ENCODE results near the gene PDLIM4.

DNA sequence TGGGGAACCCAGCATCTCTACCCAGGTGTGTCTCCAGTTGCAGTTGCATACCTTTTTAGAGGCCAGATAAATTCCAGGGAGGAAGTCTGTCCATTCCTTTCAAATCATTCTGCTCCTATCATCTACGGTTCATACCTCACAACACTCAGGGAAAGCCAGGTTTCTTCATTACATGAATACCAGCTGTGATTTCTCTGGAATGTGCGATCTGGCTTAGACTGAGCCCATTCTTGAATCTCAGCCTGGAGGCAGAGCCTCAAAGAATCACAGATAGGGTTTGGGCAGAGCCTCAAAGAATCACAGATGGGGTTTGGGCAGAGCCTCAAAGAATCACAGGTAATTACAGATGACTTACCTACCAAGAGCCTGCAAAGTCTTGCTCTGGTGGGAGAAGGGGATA is 37.0 kb upstream of the PDLIM4 start:
- TF ChIP-seq, protein P1, sequence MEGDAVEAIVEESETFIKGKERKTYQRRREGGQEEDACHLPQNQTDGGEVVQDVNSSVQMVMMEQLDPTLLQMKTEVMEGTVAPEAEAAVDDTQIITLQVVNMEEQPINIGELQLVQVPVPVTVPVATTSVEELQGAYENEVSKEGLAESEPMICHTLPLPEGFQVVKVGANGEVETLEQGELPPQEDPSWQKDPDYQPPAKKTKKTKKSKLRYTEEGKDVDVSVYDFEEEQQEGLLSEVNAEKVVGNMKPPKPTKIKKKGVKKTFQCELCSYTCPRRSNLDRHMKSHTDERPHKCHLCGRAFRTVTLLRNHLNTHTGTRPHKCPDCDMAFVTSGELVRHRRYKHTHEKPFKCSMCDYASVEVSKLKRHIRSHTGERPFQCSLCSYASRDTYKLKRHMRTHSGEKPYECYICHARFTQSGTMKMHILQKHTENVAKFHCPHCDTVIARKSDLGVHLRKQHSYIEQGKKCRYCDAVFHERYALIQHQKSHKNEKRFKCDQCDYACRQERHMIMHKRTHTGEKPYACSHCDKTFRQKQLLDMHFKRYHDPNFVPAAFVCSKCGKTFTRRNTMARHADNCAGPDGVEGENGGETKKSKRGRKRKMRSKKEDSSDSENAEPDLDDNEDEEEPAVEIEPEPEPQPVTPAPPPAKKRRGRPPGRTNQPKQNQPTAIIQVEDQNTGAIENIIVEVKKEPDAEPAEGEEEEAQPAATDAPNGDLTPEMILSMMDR (conservative IDR thresholded peaks at IDR 0.05 in 1 of 2, IDR thresholded peaks at IDR 0.05 in 1 of 2; ENCODE audit: extremely low read depth in 1 of 2, insufficient read depth in 1 of 2, low read depth in 1 of 2, low read length in 2 of 2): no peak
- no peak for TF ChIP-seq EZH2 (IDR thresholded peaks at IDR 0.05; ENCODE audit: borderline replicate concordance, low read length)
